Natural killer cell treated with Interleukin-12 subunit alpha and Interleukin-12 subunit beta and Interleukin-15 and Interleukin-18, amount 100 ng/mL, for 72 hours (primary cell): ENCODE results near the gene MAP3K3. TPM values are rescaled to one million over a fixed set of nuclear protein-coding genes. Genes with fewer than 3 reads are reported as not detected.

ENCODE experiments used
- ATAC-seq, 2 donors: fragments of 150-1000 bp; cut with Tn5 transposase in 1 of 2; sonication (Bioruptor Pico), chemical (Tn5 transposase) in 1 of 2; 2 replicates each; pipeline ENCODE4 v1.10.0; 2021
- DNase-seq: peaks from one replicate; pipeline ENCODE4 v3.0.0; 2022; ENCODE audit warnings: low spot score
- H3K27ac Mint-ChIP-seq, 2 donors: 1 replicate in 1 of 2; 2 replicates in 1 of 2; pipeline ENCODE4 v1.8.0; 2022; ENCODE audit warnings: mixed read lengths in 2 of 2, mild to moderate bottlenecking in 1 of 2, moderate library complexity in 1 of 2
- H3K27me3 Mint-ChIP-seq, 2 donors: 1 replicate in 1 of 2; 2 replicates in 1 of 2; pipeline ENCODE4 v1.8.0; 2022; ENCODE audit warnings: mixed read lengths in 2 of 2
- H3K36me3 Mint-ChIP-seq: one replicate; pipeline ENCODE4 v1.8.0; 2022; ENCODE audit warnings: mixed read lengths
- H3K4me1 Mint-ChIP-seq, 2 donors: 1 replicate in 1 of 2; 2 replicates in 1 of 2; pipeline ENCODE4 v1.8.0; 2022; ENCODE audit warnings: low read depth in 2 of 2, mixed read lengths in 2 of 2, mild to moderate bottlenecking in 1 of 2
- H3K4me3 Mint-ChIP-seq: one replicate; pipeline ENCODE4 v1.8.0; 2022; ENCODE audit warnings: mixed read lengths
- H3K9me3 Mint-ChIP-seq: 2 replicates; pipeline ENCODE4 v1.8.0; 2022; ENCODE audit warnings: mixed read lengths
- total RNA-seq, 2 donors: library from RNA; stranded (reverse); gene quantifications; one replicate each; pipeline ENCODE4 v1.2.3, GENCODE V29; 2022

MAP3K3 gene
- total RNA-seq, 2 donors from 2014 or later, result 38.2 to 52.0 TPM

- ATAC-seq (peak; percentile 34 to 36), DNase-seq (peak; percentile 79)
- Mint-ChIP-seq H3K9me3 (no peaks in the 10 kb centered on the region), H3K27ac (peak overlapping the region; percentile 85 to 88), H3K4me1 (peaks cover 42 to 49% of the 10 kb centered on the region in 2 donors), H3K27me3 (no peaks in the 10 kb centered on the region), H3K36me3 (no peaks in the 10 kb centered on the region), H3K4me3 (peak overlapping the region; percentile 89)
These were observed 75.4 kb downstream of the MAP3K3 start for GRCh38 chr17:63697341-63698286.

DNA sequence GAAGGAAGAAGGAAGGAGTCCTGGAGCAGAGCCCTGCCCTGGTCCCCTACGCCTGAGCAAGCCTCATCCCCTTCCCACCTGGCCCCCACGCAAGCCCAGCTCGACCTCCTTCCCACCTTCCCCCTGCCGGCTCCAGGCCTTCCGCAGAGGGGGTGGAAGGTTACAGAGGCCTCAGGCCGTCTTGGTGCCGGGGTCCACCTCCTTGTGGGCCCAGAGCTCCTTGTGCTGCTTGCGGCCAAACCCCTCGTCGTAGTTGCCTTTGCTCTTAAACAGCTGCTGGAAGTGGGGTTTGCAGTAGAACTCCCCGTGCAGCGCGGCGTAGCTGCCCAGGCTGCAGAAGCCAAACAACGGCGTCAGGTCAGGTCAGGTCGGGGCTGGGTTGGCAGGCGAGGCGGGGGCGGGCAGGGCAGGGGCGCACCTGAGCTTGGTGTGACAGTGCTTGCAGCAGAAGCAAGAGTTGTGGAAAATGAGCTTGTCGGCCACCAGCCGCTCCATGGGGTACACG, 76.2 kb downstream of the MAP3K3 start:
- Mint-ChIP-seq H3K27me3 (no peaks in the 10 kb centered on the region), H3K36me3 (peaks cover under 1% of the 10 kb centered on the region), H3K4me3 (peak overlapping the region; percentile 89), H3K9me3 (no peaks in the 10 kb centered on the region), H3K4me1 (peaks cover 47 to 50% of the 10 kb centered on the region in 2 donors), H3K27ac (peak overlapping the region; percentile 85 to 88)
- no peak for ATAC-seq
- no peak for DNase-seq

DNA sequence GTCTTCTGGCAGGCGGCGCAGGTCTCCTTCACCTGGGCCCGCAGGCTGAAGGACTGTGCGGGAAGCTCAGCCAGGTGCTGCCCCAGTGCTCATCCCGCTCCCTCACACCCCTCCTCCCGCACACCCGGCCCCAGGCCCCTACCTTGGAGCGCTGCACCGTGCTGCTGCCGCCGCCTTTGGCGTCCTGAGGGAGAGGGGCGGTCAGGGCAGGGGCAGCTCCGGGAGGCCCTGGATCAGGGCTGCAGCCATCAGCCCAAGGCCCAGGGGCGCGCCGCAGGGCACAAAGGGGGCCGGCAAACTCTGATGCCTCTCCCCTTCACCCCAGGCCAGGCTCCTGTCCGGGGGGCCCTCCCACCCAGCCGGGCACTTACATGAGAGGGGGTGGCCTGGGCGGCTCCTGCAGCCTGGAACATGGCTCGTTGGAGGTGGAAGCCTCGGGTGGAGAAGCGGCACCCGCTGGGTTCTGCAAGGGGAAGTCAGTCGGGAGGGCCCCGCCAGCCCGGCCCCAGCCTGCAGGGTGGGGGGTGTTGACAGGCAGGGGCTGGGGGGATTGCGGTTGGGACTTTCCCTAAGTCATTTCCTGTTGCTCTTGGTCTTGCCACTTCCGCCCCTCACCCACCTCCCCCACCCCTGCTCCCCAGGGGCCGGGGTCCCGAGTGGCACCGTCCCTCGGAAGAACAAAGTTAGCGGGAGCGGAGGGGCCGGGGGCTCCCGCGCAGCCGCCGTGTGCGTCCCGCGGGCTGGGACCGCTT, 76.8 kb downstream of the MAP3K3 start:
- peak; percentile 88 for DNase-seq
- Mint-ChIP-seq H3K36me3 (peaks cover 5% of the 10 kb centered on the region), H3K4me3 (peak overlapping the region; percentile 89), H3K4me1 (peaks cover 53 to 56% of the 10 kb centered on the region in 2 donors), H3K27me3 (no peaks in the 10 kb centered on the region), H3K9me3 (no peaks in the 10 kb centered on the region), H3K27ac (peak overlapping the region; percentile 66 to 85)
- peak; percentile 57 to 62 for ATAC-seq

DNA sequence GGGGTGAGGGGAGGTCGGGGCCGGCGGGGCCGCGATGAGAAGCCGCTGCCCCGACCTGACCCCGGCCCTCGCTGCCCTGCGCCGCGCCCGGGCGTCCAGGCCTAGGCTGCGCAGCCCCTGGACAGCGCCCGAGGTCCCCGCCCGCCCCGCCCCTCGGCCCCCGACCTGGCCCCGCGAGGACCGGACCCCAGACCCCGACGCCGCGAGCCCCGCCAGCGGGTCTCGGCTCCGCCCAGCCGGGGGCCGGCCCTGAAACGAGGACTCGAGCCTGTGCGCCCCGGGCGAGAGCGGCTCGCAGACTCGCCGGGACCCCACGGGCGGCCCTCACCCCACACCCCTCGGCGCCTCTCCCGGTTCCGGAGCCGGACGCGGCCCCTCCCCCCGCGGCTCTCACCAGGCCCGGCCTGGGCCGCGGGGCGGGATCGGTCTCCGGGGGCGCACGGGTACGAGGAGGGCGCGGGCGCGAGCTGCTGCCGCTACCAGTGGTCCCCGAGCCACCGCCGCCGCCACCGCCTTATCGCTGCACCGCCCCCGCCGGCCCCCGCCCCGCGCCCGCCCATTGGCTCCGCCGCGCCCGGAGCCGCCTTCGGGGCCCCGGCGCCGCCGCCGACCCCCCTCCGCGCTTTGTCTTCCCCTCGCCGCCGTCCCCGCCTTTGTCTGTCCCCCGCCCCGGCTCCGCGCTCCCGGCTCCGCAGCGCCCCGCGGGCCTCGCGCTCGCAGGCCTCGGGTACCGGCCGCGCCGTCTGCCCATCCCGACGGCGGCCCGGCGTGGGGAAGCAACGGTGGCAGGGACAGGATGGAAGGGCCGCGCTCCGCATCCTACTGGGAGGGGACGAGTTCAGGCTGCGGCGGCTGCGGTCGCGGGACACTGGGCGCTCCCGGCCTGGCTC, 77.7 kb downstream of the MAP3K3 start, which contains the start of gene LIMD2:
LIMD2 (minus strand) TSS at position 488 of the 890 bp plus-strand sequence. CDS start 827 bp downstream, outside the sequence.
- no peaks in the 10 kb centered on the region for H3K27me3 Mint-ChIP-seq
- DNase-seq, result peak; percentile 84
- peak within 1 kb of the TSS; percentile 90 for H3K4me3 Mint-ChIP-seq
- H3K27ac Mint-ChIP-seq, result peak within 1 kb of the TSS; percentile 92 to 95
- H3K36me3 Mint-ChIP-seq, result peaks cover 5% of the 10 kb centered on the region
- peaks cover 51 to 55% of the 10 kb centered on the region in 2 donors for H3K4me1 Mint-ChIP-seq
- peak; percentile 48 to 71 for ATAC-seq
- no peaks in the 10 kb centered on the region for H3K9me3 Mint-ChIP-seq

- peaks cover 5% of the 10 kb centered on the region for H3K36me3 Mint-ChIP-seq
- peak overlapping the region; percentile 92 to 95 for H3K27ac Mint-ChIP-seq
- no peaks in the 10 kb centered on the region for H3K9me3 Mint-ChIP-seq
- peak; percentile 70 for DNase-seq
- ATAC-seq, result peak; percentile 31 to 37
- H3K4me1 Mint-ChIP-seq, result peaks cover 54 to 57% of the 10 kb centered on the region in 2 donors
- peak overlapping the region; percentile 90 for H3K4me3 Mint-ChIP-seq
- H3K27me3 Mint-ChIP-seq, result no peaks in the 10 kb centered on the region
These were observed 78.6 kb downstream of the MAP3K3 start for GRCh38 chr17:63700528-63701455.

DNA sequence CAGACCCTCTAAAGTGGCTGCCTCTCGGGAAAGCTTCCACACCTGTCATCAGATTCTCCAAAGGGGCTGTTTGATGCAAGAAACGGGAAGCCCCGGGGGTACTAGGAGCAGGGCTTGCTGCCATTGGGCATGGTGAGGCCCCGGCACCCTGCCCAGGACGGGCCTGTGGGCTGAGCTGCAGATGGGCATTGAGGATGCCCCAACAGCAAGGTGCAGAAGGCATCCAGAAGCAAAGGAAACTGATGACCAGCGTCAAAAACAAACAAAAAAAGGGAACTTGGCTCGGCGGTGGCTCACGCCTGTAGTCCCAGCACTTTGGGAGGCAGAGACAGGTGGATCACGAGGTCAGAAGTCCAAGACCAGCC, 79.2 kb downstream of the MAP3K3 start:
- peaks cover 5% of the 10 kb centered on the region for H3K36me3 Mint-ChIP-seq
- H3K9me3 Mint-ChIP-seq, result no peaks in the 10 kb centered on the region
- no peaks in the 10 kb centered on the region for H3K27me3 Mint-ChIP-seq
- no peak for ATAC-seq
- peaks cover 54 to 59% of the 10 kb centered on the region in 2 donors for H3K4me1 Mint-ChIP-seq
- H3K27ac Mint-ChIP-seq, result peak overlapping the region; percentile 92 to 95
- no peak for DNase-seq
- H3K4me3 Mint-ChIP-seq, result peak overlapping the region; percentile 90

GRCh38 chr17:63701868-63702720, 79.9 kb downstream of the MAP3K3 start:
- H3K4me3 Mint-ChIP-seq, result peak overlapping the region; percentile 90
- H3K27me3 Mint-ChIP-seq, result no peaks in the 10 kb centered on the region
- peaks cover 49 to 55% of the 10 kb centered on the region in 2 donors for H3K4me1 Mint-ChIP-seq
- peaks cover 5% of the 10 kb centered on the region for H3K36me3 Mint-ChIP-seq
- DNase-seq (peak; percentile 83), ATAC-seq (peak; percentile 40 to 50)
- H3K27ac Mint-ChIP-seq, result peak overlapping the region; percentile 92 to 95
- no peaks in the 10 kb centered on the region for H3K9me3 Mint-ChIP-seq

- no peak for ATAC-seq
- Mint-ChIP-seq H3K4me1 (peaks cover 45 to 49% of the 10 kb centered on the region in 2 donors), H3K9me3 (no peaks in the 10 kb centered on the region), H3K36me3 (peaks cover 5% of the 10 kb centered on the region), H3K4me3 (peak overlapping the region; percentile 90), H3K27ac (peak overlapping the region; percentile 92 to 95), H3K27me3 (no peaks in the 10 kb centered on the region)
- DNase-seq, result no peak
These were observed 80.5 kb downstream of the MAP3K3 start for GRCh38 chr17:63702721-63703015.

- peaks cover 5% of the 10 kb centered on the region for H3K36me3 Mint-ChIP-seq
- H3K27ac Mint-ChIP-seq, result peak overlapping the region; percentile 92 to 95
- DNase-seq (no peak), ATAC-seq (no peak)
- peak overlapping the region; percentile 90 for H3K4me3 Mint-ChIP-seq
- H3K4me1 Mint-ChIP-seq, result peaks cover 42 to 45% of the 10 kb centered on the region in 2 donors
- H3K27me3 Mint-ChIP-seq, result no peaks in the 10 kb centered on the region
- H3K9me3 Mint-ChIP-seq, result no peaks in the 10 kb centered on the region
These were observed 80.8 kb downstream of the MAP3K3 start for GRCh38 chr17:63703029-63703428.

GRCh38 chr17:63703556-63704258, 81.5 kb downstream of the MAP3K3 start:
- Mint-ChIP-seq H3K36me3 (peaks cover 6% of the 10 kb centered on the region), H3K4me3 (peak overlapping the region; percentile 90), H3K9me3 (no peaks in the 10 kb centered on the region), H3K27ac (peak overlapping the region; percentile 92 to 95), H3K27me3 (no peaks in the 10 kb centered on the region), H3K4me1 (peaks cover 46% of the 10 kb centered on the region in 2 donors)
- DNase-seq, result no peak
- ATAC-seq, result no peak

- Mint-ChIP-seq H3K27me3 (no peaks in the 10 kb centered on the region), H3K4me1 (peaks cover 51% of the 10 kb centered on the region in 2 donors), H3K9me3 (no peaks in the 10 kb centered on the region), H3K36me3 (peaks cover 11% of the 10 kb centered on the region), H3K4me3 (no peak overlapping the region), H3K27ac (peak overlapping the region; percentile 92 to 95)
- ATAC-seq, result no peak
- DNase-seq, result no peak
These were observed 82.0 kb downstream of the MAP3K3 start for GRCh38 chr17:63704259-63704576.
